ENCODE results near the gene CCRL2. TPM values are rescaled to one million over a fixed set of nuclear protein-coding genes. Genes with fewer than 3 reads are reported as not detected.

The CCRL2 gene
- total and polyA plus RNA-seq, 2 of the 4 experiments (the other 2 are of a cell fraction) = 0.29 to 0.36 TPM

GRCh38 chr3:46374755-46375154, 32.3 kb upstream of the CCRL2 start:
- no peak overlapping the region for H3K27ac ChIP-seq (ENCODE audit: insufficient read depth, low read length)

More at GRCh38 chr3:46374755-46375154, 32.3 kb upstream of the CCRL2 start:
- Histone ChIP-seq H3K9me3 (ENCODE audit: control insufficient read depth, insufficient read depth, low read length) (no peaks in the 10 kb centered on the region), H3K4me3 (ENCODE audit: insufficient read depth, low read depth, low read length) (no peak overlapping the region), H4K20me1 (ENCODE audit: insufficient read depth, low read length) (no peaks in the 10 kb centered on the region), H3K9ac (ENCODE audit: low read depth, low read length) (no peak overlapping the region), H2AK9ac (replicated peaks; ENCODE audit: low read depth, low read length, poor library complexity) (no peak overlapping the region), H3K4me1 (ENCODE audit: control insufficient read depth, insufficient read depth, low read length) (no peaks in the 10 kb centered on the region), H3K79me1 (ENCODE audit: low read depth in 1 of 2, low read length in 2 of 2) (no peaks in the 10 kb centered on the region), H3K4me2 (ENCODE audit: low read depth, low read length) (no peak overlapping the region), H3K36me3 (ENCODE audit: control insufficient read depth, insufficient read depth, low read length) (no peaks in the 10 kb centered on the region), H4K8ac (ENCODE audit: low read depth in 2 of 2, low read length in 2 of 2) (no peak overlapping the region), H4K5ac (ENCODE audit: low read depth, low read length) (no peak overlapping the region), H3K9me1 (ENCODE audit: insufficient read depth, low read length) (no peaks in the 10 kb centered on the region), H3K4ac (ENCODE audit: low read depth, low read length) (no peak overlapping the region), H3K18ac (ENCODE audit: low read depth, low read length) (no peak overlapping the region), H2BK5ac (ENCODE audit: low read depth, low read length, poor library complexity, severe bottlenecking) (no peak overlapping the region), H3K14ac (replicated peaks; ENCODE audit: low read depth, low read length) (no peak overlapping the region), H2BK15ac (ENCODE audit: low read depth, low read length) (no peak overlapping the region), H2BK120ac (ENCODE audit: low read depth, low read length) (no peak overlapping the region), H3K56ac (ENCODE audit: extremely low read depth, insufficient read depth, low read length) (no peak overlapping the region), H3K27me3 (ENCODE audit: control insufficient read depth, insufficient read depth, low read length) (peaks cover 42% of the 10 kb centered on the region), H2AFZ (replicated peaks; ENCODE audit: low read length, poor library complexity) (no peak overlapping the region), H4K91ac (ENCODE audit: insufficient read depth, low read depth, low read length) (no peak overlapping the region), H3K23ac (ENCODE audit: low read depth, low read length) (no peak overlapping the region), H2BK20ac (ENCODE audit: low read depth, low read length) (no peak overlapping the region), H2AK5ac (ENCODE audit: low read depth, low read length) (no peak overlapping the region)
- peak; percentile 54; the same call in 1 of the 2 replicates for TF ChIP-seq MAFK (IDR thresholded peaks at IDR 0.05; ENCODE audit: low read depth, low read length)
- TF ChIP-seq NFE2L2 (IDR thresholded peaks at IDR 0.05; ENCODE audit: low read depth, low read length) = no peak
- no peak for TF ChIP-seq CHD1 (IDR thresholded peaks at IDR 0.05; ENCODE audit: low read depth, low read length)
- 57% methylated on average over 2 of the region's 3 CpGs; no CpG with 5 or more reads in 1 of the 2 experiments for WGBS, 2 experiments (ENCODE audit: extremely low coverage in 2 of 2, insufficient read length in 1 of 2)
- CTCF ChIA-PET = interaction anchor here (0.8 kb wide), 1 partner anchor 257 kb away, joined by 4 read pairs; no protein-coding TSS in a partner anchor
- POLR2A ChIA-PET (ENCODE audit: unreplicated experiment) = no interaction called here
- DNase-seq (no peak), ATAC-seq (ENCODE audit: low read depth) (no peak)
- in situ Hi-C loops (cut with MboI; ENCODE audit: low sequenced_read_pairs) (loop anchor here (10.0 kb wide), 2 partner anchors 290 to 430 kb away; partner anchors contain the start of gene CXCR6), intact Hi-C loops (cut with micrococcal nuclease) (loop anchor here (5.0 kb wide), 2 partner anchors 167 to 612 kb away; partner anchors contain the start of gene CCR1), dilution Hi-C loops (cut with HindIII; ENCODE audit: low sequenced_read_pairs, unreplicated experiment) (no loop called here)
- BruUV-seq (replicated peaks) = no TSS peak
